ENCODE results near the gene SLC49A3. TPM values are rescaled to one million over a fixed set of nuclear protein-coding genes. Genes with fewer than 3 reads are reported as not detected.
"Not testable (repeated sequence)": the region's sequence is repeated elsewhere in the genome, so short reads cannot be mapped to it uniquely, and the experiment has no call there.

Gene SLC49A3
- total RNA-seq, 1 experiment from 2014 or later, result 0.20 TPM

- no peak overlapping the region for H3K4me3 Mint-ChIP-seq (ENCODE audit: unreplicated experiment)
- no peaks in the 10 kb centered on the region for H3K4me1 Mint-ChIP-seq (ENCODE audit: low read depth, unreplicated experiment)
- no peaks in the 10 kb centered on the region for H3K36me3 Mint-ChIP-seq (ENCODE audit: insufficient read depth, unreplicated experiment)
- no peak overlapping the region for H3K27ac Mint-ChIP-seq (ENCODE audit: unreplicated experiment)
- no peaks in the 10 kb centered on the region for H3K9me3 Mint-ChIP-seq (ENCODE audit: unreplicated experiment)
- TF ChIP-seq CTCF (IDR thresholded peaks at IDR 0.05; ENCODE audit: insufficient read depth in 1 of 2, low read depth in 1 of 2, low read length in 1 of 2, severe bottlenecking in 1 of 2, unreplicated experiment in 1 of 2), result no peak
- BruUV-seq (replicated peaks), result no TSS peak
- Histone ChIP-seq H3K27me3 (replicated peaks; ENCODE audit: control insufficient read depth, insufficient read depth, low read length) (no peaks in the 10 kb centered on the region), H3K36me3 (ENCODE audit: control insufficient read depth, insufficient read depth, low read length) (no peaks in the 10 kb centered on the region), H3K4me1 (no peaks in the 10 kb centered on the region), H3K4me3 (ENCODE audit: low read depth, low read length) (no peak overlapping the region), H3K9me3 (peaks cover 4% of the 10 kb centered on the region)
- intact Hi-C loops (cut with micrococcal nuclease; ENCODE audit: unreplicated experiment), result no loop called here
- DNase-seq, result peak in 1 of 2 experiments; percentile 20
- H3K27me3 Mint-ChIP-seq (ENCODE audit: insufficient read depth, unreplicated experiment), result no peaks in the 10 kb centered on the region
- ChIA-PET CTCF (no interaction called here), POLR2A (no interaction called here)
Observed at GRCh38 chr4:637536-638280, 51.2 kb downstream of the SLC49A3 start.

- no peaks in the 10 kb centered on the region for H3K27me3 Mint-ChIP-seq (ENCODE audit: insufficient read depth, unreplicated experiment)
- intact Hi-C loops (cut with micrococcal nuclease; ENCODE audit: unreplicated experiment), result no loop called here
- peaks cover 1% of the 10 kb centered on the region for H3K9me3 Mint-ChIP-seq (ENCODE audit: unreplicated experiment)
- TF ChIP-seq CTCF (IDR thresholded peaks at IDR 0.05; ENCODE audit: insufficient read depth in 1 of 2, low read depth in 1 of 2, low read length in 1 of 2, severe bottlenecking in 1 of 2, unreplicated experiment in 1 of 2), result no peak
- H3K4me3 Mint-ChIP-seq (ENCODE audit: unreplicated experiment), result no peak overlapping the region
- ChIA-PET CTCF (no interaction called here), POLR2A (no interaction called here)
- no peak overlapping the region for H3K4me3 ChIP-seq (ENCODE audit: low read depth, low read length)
- no peaks in the 10 kb centered on the region for H3K4me1 ChIP-seq
- no peak overlapping the region for H3K27ac Mint-ChIP-seq (ENCODE audit: unreplicated experiment)
- DNase-seq, result peak in 1 of 2 experiments; percentile 22
- H3K36me3 Mint-ChIP-seq (ENCODE audit: insufficient read depth, unreplicated experiment), result no peaks in the 10 kb centered on the region
- no peaks in the 10 kb centered on the region; the same call in none of the 2 replicates for H3K9me3 ChIP-seq
- H3K4me1 Mint-ChIP-seq (ENCODE audit: low read depth, unreplicated experiment), result no peaks in the 10 kb centered on the region
- no peaks in the 10 kb centered on the region for H3K36me3 ChIP-seq (ENCODE audit: control insufficient read depth, insufficient read depth, low read length)
- no peaks in the 10 kb centered on the region for H3K27me3 ChIP-seq (replicated peaks; ENCODE audit: control insufficient read depth, insufficient read depth, low read length)
- BruUV-seq (replicated peaks), result no TSS peak
Observed at GRCh38 chr4:636628-637159, 52.3 kb downstream of the SLC49A3 start.

- H3K4me1 Mint-ChIP-seq (ENCODE audit: low read depth, unreplicated experiment), result no peaks in the 10 kb centered on the region
- DNase-seq, result peak in 1 of 2 experiments; percentile 13
- intact Hi-C loops (cut with micrococcal nuclease; ENCODE audit: unreplicated experiment), result no loop called here
- no peaks in the 10 kb centered on the region; the same call in 1 of the 2 replicates for H3K9me3 ChIP-seq
- no peaks in the 10 kb centered on the region for H3K27me3 Mint-ChIP-seq (ENCODE audit: insufficient read depth, unreplicated experiment)
- no TSS peak for BruUV-seq (replicated peaks)
- no peaks in the 10 kb centered on the region for H3K4me1 ChIP-seq
- ChIA-PET CTCF (no interaction called here), POLR2A (no interaction called here)
- no peak overlapping the region for H3K27ac Mint-ChIP-seq (ENCODE audit: unreplicated experiment)
- H3K36me3 Mint-ChIP-seq (ENCODE audit: insufficient read depth, unreplicated experiment), result no peaks in the 10 kb centered on the region
- H3K4me3 Mint-ChIP-seq (ENCODE audit: unreplicated experiment), result no peak overlapping the region
- no peak for TF ChIP-seq CTCF (IDR thresholded peaks at IDR 0.05; ENCODE audit: insufficient read depth in 1 of 2, low read depth in 1 of 2, low read length in 1 of 2, severe bottlenecking in 1 of 2, unreplicated experiment in 1 of 2)
- no peaks in the 10 kb centered on the region for H3K36me3 ChIP-seq (ENCODE audit: control insufficient read depth, insufficient read depth, low read length)
- peaks cover 8% of the 10 kb centered on the region for H3K9me3 Mint-ChIP-seq (ENCODE audit: unreplicated experiment)
- H3K4me3 ChIP-seq (ENCODE audit: low read depth, low read length), result no peak overlapping the region
- H3K27me3 ChIP-seq (replicated peaks; ENCODE audit: control insufficient read depth, insufficient read depth, low read length), result no peaks in the 10 kb centered on the region
Observed at GRCh38 chr4:635851-636627, 52.9 kb downstream of the SLC49A3 start.

GRCh38 chr4:635066-635835 lies 53.7 kb downstream of the SLC49A3 start:
- H3K4me3 Mint-ChIP-seq (ENCODE audit: unreplicated experiment); BruUV-seq (replicated peaks); H3K4me1 ChIP-seq; H3K4me1 Mint-ChIP-seq (ENCODE audit: low read depth, unreplicated experiment); intact Hi-C loops (cut with micrococcal nuclease; ENCODE audit: unreplicated experiment); H3K36me3 ChIP-seq (ENCODE audit: control insufficient read depth, insufficient read depth, low read length); H3K27ac Mint-ChIP-seq (ENCODE audit: unreplicated experiment); CTCF ChIA-PET; POLR2A ChIA-PET; H3K9me3 ChIP-seq; H3K27me3 ChIP-seq (replicated peaks; ENCODE audit: control insufficient read depth, insufficient read depth, low read length); H3K4me3 ChIP-seq (ENCODE audit: low read depth, low read length); H3K36me3 Mint-ChIP-seq (ENCODE audit: insufficient read depth, unreplicated experiment); H3K27me3 Mint-ChIP-seq (ENCODE audit: insufficient read depth, unreplicated experiment): not testable (repeated sequence)
- H3K9me3 Mint-ChIP-seq (ENCODE audit: unreplicated experiment), result peaks cover 14% of the 10 kb centered on the region
- peak in 1 of 2 experiments; percentile 12 for DNase-seq
